ENCODE measurements around the gene LAMC1.

LAMC1 gene

DNA sequence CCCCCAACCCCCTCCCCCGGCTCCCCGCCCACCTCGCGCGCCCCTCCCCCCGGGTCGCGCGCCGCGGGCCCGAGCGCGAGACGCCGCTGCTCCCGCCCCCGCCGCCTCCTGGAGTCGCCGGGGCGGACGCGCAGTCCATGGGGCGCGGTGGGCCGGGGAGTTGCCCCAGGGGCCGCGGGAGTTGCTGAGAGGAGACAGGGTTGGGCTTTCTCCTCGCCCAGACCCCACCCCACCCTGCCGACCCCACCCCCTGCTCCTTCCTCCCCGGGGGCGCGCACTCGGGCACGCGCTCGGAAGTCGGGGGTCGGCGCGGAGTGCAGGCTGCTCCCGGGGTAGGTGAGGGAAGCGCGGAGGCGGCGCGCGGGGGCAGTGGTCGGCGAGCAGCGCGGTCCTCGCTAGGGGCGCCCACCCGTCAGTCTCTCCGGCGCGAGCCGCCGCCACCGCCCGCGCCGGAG is at the start of gene LAMC1:
Gene LAMC1 (plus strand): TSS at position 275 of the 455 bp plus-strand sequence. CDS start 297 bp downstream, outside the sequence.
- FAIRE-seq = no peak

DNA sequence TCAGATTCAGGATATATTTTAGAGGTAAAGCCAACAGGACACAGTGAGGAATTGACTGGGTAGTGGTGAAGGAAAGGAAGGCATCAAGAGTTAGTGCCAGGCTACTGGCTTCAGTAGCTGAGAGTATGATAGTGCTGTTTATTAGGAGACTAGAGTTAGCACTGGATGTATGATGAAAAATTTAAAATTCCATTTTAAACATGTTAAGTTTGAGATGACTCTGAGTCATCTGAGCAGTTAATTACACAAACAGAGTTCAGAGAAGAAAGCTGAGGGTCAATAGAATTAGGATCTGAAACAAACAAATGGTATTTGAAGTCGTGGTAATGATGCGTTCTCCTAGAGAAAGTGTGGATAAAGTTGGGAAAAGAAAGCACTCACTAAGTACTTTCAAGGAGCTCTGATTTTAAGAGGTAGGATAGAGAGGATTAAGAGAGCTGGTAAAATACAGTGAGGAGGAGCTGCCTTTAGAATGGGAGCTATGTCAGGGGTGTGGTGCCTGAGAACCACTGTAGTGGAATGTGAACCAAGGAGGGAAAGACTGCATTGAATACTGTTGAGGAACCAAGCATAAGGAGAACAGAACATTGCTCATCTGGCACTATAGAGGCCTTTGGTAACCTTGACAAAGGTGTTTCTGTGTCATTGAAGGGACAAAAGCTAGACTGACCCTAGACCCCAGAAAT is 48.6 kb upstream of the LAMC1 start:
- FAIRE-seq = no peak

DNA sequence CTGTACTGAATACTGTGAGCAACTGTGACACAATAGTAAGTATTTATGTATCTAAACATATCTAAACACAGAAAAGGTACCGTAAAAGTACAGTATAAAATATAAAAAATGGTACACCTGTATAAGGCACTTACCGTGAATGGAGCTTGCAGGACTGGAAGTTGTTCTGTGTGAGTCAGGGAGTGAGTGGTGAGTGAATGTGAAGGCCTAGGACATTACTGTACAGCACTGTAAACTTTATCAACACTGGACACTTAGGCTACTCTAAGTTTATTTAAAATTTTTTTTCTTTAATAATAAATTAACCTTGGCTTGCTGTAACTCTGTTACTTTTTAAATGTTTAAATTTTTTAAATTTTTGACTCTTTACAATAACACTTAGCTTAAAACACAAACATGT is 45.7 kb upstream of the LAMC1 start:
- FAIRE-seq = peak; percentile 46

DNA sequence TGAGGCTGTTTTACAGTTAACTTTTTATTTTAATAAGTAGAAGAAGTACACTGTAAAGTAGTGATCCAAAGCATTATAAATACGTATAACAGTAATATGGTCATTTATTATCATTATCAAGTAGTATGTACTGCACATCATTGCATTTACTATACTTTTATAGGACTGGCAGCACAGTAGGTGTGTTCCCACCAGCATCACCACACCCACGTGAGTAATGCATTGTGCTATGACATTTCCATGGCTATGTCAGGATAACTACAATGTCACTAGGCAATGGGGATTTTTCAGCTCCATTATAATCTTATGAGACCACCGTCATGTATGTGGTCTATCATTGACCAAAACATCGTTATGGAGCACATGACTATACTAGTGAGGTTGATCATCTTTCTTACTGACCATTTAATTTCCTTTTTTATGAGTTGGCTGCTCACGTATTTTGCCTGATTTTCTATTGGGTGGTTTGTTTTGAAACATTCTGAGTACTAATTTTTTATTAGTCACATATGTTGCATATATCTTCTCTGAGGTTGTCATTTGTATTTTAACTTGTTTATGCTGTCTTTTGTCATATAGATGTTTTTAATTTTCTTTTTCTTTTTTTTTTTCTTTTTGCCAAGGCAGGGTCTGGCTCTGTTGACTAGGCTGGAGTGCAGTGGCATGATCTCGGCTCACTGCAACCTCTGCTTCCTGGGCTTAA is 44.9 kb upstream of the LAMC1 start:
- FAIRE-seq = no peak

DNA sequence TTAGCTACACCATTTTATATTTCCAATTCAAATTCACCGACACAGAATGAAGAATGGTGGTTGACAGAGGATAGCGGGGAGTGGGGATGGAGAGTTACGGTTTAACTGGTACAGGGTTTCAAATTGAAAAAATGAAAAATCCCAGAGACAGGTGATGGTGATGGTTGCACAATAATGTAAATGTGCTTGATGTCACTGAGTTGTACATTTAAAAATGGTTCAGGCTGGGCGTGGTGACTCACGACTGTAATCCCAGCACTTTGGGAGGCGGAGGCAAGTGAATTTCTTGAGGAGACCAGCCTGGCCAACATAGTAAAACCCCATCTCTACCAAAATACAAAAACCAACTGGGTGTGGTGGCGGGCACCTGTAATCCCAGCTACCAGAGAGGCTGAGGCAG is 39.1 kb upstream of the LAMC1 start:
- no peak for FAIRE-seq

DNA sequence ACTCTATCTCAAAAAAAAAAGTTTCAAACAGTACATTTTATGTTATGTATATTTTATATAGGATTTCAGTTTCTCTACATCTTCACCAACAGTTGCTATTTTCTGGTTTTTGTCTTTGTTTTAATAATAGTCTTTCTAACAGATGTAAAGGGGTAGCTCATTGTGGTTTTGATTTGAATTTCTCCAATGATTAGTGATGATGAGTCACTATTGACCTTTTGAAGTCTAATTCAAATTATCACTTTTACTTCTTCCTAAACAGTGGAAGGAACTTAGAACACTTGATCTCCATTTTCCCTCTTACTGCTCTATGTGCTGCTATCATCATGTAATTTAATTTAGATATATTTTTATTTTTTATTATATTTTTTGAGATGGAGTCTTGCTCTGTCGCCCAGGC is 38.6 kb upstream of the LAMC1 start:
- no peak for FAIRE-seq

DNA sequence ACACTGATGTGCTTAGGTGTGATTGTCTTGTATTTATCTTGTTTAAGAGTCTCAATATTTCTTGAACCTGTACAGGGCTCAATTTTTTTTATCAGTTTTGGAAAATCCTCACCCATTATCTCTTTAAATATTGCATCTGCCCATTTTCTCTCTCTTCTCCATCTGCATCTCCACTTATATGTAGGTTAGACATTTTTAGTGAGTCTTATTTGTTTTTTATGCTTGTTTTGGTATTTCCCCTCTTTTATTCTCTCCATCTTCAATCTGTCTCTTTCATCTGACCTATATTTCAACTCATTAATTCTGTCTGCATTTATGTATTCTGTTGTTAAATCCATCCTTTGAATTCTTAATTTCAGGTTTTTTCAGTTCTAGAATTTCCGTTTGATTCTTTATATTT is 37.3 kb upstream of the LAMC1 start:
- no peak for FAIRE-seq

DNA sequence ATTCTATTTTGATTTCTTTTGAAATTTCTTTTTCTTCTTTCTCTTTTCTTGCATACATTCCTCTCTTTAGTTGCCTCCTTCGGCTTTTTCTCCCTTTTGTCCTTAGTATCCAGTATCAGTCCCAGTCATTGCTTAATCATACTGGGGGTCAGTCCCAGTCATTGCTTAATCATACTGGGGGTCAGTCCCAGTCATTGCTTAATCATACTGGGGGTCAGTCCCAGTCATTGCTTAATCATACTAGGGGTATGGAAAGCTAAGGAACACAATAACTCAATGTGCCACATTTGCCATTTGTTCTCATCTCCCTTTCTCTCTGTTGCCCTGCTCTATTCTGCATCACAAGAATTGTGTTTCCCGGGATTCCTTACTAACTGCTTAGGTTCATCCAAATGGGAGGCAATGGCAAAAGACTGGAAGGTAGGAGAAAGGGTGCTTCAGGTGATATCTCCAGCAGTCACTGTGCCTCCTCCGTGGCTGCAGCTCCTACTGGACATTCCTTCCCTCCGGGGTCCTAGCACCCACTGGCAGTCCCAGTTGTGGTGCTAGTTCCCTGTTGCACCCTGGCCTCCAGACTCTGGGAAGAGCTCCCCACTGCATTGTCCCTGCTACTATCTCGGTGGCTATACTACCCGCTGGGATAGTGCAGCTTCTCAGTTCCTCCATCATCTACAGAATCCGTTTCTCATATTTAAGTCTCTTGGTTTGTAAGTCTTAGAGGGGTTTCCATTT is 32.6 kb upstream of the LAMC1 start:
- FAIRE-seq = no peak

DNA sequence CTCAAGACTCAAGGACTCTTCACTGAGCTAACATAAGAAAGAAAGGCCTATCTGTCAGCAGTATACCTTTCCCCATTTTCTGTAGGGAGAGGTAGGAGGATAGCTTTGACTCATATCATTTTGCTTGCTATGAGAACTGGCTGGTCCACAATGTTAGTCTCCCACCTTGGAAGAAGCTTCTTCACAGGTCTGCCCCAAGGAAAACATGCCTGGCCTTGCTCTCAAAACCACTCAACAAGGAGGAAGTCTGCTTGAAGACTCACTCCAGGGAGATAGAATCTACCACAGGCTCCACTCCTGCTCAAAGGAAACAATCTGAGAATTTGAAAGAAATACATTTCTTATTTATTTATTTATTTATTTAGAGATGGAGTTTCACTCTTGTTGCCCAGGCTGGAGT is 29.5 kb upstream of the LAMC1 start:
- no peak for FAIRE-seq

DNA sequence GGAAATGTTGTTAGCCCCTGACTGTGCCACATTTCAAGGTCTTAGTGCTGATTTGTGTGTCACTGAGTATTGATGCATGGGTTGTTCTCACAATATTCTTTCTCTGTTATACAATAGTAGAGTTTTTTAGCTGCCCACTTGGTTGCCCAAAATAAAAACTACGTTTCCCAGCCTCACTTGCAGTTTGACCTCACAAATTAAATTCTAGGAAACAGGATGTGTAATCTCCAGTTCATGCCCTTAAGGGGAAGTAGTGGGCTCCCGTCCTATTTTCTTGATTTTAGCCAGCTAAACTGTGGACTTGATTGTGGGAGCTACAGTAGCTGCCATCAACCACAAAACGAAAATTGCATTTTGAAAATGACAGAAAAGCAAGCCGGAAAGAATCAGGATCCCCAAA is 27.3 kb upstream of the LAMC1 start:
- FAIRE-seq = no peak

DNA sequence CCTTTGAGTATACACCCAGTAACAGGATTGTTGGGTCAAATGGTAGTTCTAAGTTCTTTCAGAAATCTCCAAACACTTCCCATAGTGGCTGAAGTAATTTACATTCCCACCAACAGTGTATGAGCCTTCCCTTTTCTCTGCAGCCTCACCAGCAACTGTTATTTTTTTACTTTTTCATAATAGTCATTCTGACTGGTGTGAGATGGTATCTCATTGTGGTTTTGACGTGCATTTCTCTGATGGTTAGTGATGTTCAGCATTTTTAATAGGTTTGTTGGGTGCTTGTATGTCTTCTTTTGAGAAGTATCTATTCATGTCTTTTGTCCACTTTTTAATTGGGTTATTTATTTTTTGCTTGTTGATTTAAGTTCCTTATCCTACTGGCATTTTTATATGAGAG is 26.4 kb upstream of the LAMC1 start:
- no peak for FAIRE-seq

DNA sequence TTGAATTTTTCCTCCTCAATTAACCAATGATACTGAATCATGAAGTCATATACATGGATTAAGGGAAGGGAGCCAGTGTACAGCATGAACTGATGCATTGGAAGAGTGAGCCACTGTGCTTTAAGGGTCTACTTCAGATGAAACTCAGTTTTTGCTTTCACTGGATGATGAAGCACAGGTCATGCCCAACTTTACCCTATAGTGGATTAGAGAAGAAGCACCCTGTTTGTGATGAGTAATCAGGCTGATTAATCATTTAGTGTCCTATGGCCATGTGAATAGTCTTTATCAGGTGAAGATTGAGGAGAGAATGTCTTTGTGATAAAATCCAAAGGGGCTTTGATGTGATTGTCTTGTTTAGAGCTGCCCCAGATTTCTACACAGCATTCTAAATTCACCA is 24.7 kb upstream of the LAMC1 start:
- FAIRE-seq = no peak

DNA sequence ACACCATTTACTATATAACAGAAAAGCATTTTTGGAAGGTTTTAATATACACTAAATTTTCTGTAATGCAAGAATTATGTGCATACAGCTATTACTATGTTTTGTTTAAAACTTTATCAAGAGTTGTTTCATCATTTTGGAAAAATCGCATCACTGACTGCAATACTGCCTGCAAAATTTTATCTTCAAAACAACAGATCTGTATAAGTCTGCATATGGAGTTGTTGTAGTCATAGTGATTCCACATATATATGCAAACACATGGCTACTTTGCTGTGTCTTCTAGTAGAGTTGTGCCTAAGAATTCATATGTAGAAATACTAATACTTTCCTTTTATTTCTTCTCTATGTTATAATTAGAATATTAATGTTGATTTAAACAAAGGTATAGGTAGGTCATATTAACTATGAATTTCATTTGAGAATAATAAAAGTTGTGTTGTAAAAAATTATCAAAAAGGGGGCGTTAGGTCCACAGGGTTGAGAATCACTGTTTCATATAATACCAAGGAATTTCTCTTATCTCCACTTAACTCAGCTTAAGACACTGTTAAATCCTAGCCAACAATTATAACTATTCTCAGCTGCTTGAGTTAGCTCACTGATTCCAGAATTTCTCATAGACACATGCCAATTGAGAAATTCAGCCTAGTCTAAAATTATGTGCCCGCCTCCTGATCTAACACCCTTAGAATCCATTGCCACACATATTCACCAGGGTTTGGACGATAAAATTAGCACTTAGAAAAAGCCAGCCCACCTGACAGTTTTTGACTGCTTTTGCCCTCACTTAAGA is 22.9 kb upstream of the LAMC1 start:
- FAIRE-seq = no peak

DNA sequence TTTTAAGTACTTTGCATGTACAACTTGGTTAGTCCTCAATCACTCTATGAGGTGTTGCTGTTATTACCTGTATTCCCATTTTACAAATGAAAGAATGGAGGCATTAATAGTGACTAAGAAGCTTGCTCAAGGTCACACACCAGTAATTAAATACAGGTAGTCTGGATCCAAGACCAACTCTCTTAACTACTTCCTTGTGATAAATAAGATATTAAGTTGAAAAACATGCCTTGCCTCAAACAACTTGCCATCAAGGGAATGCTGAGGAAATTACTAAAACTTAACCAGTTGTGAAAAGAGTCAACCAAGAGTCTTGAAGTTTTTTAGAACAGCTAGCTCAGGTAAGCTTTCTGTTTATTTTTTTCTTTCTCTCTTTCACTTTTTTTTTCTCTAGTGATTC is 21.0 kb upstream of the LAMC1 start:
- FAIRE-seq = no peak

DNA sequence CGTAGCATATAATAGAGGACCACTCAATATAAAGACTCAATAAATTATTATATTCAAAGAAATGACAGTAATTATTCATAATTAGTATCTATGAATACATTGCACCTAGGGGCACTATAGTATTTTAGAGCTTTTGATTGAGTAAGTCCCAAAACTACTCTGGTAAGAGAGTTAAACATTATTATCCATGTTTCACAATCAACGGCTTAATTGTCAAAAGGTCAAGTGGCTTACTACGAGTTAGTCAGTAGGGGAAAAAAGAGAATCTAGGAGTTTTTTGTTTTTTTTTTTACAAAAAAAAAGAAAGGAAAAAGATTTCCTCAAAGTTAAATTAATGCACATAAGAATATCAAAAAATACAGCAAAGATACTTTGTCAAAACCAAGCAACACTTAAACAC is 20.4 kb upstream of the LAMC1 start:
- FAIRE-seq = no peak

DNA sequence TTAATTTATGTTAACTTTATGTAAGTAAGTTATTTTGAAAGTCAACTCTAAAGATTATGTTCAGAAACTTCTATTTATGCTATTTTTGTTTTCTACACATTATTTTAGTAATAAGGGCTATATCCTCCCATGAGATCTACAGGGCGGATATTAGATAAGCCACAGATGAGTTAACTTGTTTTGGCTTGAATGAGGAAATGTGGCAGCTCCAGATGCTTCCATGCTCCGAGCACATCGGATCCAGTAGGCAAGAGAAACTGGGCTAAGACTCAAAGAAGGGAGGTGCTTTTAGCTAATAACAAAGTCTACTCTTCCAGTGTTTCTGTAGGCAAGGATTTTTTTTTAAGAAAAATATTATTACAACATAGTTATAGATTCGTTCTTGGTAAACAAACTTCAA is 20.0 kb upstream of the LAMC1 start:
- FAIRE-seq = no peak

DNA sequence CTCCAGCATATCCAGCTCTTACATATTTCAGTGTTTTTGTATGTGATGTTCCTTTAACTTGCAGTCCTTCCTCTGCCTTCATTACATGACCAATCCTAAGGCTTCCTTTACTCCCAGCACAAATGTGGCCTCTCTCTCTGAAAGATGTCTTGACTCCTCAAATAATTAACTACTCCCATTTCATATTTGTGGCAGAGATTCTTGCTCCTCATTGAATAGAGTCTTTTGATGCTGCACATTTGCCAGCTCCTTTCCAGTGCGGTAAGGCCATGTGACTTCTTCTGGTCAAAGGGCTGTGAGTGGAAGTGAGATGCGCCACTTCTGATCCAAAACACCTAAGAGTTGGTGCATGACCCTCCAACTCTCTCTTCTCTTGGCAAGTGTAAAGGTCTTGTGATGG is 19.1 kb upstream of the LAMC1 start:
- FAIRE-seq = no peak

DNA sequence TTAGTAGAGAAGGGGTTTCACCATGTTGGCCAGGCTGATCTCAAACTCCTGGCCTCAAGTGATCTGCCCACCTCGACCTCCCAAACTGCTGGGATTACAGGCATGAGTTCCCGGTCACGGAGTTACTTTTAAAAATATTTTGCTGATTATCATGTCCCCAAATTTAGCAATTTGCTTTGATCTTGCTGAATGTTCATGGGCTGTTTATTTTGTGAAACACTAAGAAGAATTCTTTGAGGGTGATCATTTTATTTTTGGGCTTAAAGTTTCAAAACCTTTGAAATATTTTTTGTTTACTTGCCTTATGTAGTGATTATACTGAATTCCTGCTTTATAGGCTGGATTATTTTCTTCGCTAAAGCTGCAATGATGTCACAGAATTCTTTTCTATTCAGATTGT is 11.4 kb upstream of the LAMC1 start:
- FAIRE-seq = no peak

DNA sequence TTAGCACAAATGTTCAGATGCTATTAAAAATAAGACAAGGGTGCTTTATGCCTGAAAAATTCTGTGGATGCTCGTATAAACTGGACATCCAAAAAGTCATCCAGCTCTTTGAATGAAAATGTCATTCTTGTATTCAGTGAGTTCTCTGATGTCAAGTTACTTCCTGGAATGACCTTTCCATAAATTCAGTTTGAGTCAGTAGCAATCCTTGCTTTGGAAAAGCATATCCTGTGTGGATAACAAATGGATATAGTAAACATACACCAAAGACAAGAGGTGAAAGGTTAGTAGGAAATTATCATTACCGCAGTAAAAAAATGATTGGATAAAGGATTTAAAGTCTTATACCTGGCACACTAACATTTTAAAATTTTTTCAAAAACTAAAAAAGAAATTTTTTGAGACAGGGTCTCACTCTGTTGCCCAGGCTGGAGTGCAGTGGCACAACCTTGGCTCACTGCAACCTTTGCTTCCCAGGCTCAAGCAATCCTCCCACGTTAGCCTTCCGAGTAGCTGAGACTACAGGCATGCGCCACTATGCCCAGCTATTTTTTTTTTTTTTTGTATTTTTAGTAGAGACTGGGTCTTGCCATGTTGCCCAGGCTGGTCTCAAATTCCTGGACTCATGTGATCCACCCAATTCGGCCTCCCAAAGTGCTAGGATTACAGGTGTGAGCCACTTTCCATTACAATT is 10.8 kb upstream of the LAMC1 start:
- no peak for FAIRE-seq

DNA sequence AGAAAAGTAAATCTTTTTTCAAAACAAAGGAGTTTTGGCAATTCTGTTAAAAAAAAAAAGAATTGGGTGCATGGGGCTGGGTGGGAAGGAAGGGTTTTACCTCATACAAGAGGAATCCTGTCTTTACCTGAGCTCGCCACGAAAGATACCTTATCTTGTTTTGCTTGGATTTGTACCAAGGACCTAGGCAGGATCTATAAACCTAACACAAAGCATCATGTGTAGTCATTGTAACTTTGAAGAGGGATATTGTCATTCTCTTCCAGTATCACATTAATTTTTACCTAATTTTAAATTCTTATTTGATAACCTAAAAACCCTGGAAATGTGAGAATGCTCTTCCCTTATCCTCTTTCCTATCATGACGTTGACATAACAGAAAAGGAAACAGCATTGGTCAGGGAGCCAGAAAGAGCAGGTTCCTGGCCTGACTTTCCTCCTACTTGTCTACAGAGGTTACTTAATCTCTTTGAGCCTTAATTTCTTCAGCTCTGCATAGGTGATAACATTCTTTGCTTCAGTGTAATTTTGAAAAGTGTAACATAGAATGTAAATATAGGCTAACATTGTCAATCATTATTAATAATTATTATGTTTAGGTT is 4.0 kb upstream of the LAMC1 start:
- FAIRE-seq = no peak

DNA sequence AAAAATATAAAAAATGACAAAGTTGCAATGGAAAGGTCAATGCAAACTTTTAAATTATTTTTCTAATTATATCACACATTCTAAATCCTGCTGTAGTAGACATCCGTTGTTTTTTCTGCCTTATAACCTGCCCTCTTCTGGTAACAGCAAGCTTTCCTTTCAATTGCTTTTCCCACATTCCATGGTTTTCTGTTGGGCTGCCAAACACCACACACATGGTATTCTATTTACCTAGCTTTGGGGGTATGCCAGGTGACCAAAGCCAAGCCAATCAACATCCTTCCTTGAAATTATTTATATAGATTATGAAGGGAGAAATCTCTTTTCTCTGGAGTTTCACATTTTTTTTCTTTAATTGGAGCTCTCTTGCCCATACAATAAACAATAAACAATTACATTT is 3.4 kb upstream of the LAMC1 start:
- FAIRE-seq = peak; percentile 63

Measured in G401.6 (cell line).